HK-2 (cell line): ENCODE measurements around the gene ST6GAL1.
"Not testable (repeated sequence)": the region's sequence is repeated elsewhere in the genome, so short reads cannot be mapped to it uniquely, and the experiment has no call there.

Source experiments
- DNase-seq: peaks from one replicate; pipeline ENCODE4 v3.0.0-alpha.2; 2018; ENCODE audit not compliant: unreplicated experiment

ST6GAL1 gene

GRCh38 chr3:186930143-186930640 is at the start of gene ST6GAL1:
Gene ST6GAL1, plus strand, starts transcription at chr3:186930526. Its CDS starts 112,178 bp downstream, at chr3:187042704.
- peak; percentile 64 for DNase-seq

- no peak for DNase-seq
Observed at GRCh38 chr3:186882150-186882524, 48.2 kb upstream of the ST6GAL1 start.

GRCh38 chr3:186882881-186883685 is 47.2 kb upstream of the ST6GAL1 start:
- peak; percentile 43 for DNase-seq

- DNase-seq, result no peak
Observed at GRCh38 chr3:186883686-186884058, 46.7 kb upstream of the ST6GAL1 start.

GRCh38 chr3:186884868-186885267 is 45.5 kb upstream of the ST6GAL1 start:
- DNase-seq, result not testable (repeated sequence)

GRCh38 chr3:186886202-186886981 is 43.9 kb upstream of the ST6GAL1 start:
- DNase-seq, result no peak

- not testable (repeated sequence) for DNase-seq
Observed at GRCh38 chr3:186887507-186887938, 42.8 kb upstream of the ST6GAL1 start.

- no peak for DNase-seq
Observed at GRCh38 chr3:186888569-186888968, 41.8 kb upstream of the ST6GAL1 start.

- not testable (repeated sequence) for DNase-seq
Observed at GRCh38 chr3:186889698-186890097, 40.6 kb upstream of the ST6GAL1 start.

- no peak for DNase-seq
Observed at GRCh38 chr3:186890911-186891310, 39.4 kb upstream of the ST6GAL1 start.

GRCh38 chr3:186893071-186893470 is 37.3 kb upstream of the ST6GAL1 start:
- not testable (repeated sequence) for DNase-seq

GRCh38 chr3:186895406-186895805 is 34.9 kb upstream of the ST6GAL1 start:
- no peak for DNase-seq

GRCh38 chr3:186896006-186896405 is 34.3 kb upstream of the ST6GAL1 start:
- DNase-seq, result no peak

GRCh38 chr3:186896875-186897274 is 33.5 kb upstream of the ST6GAL1 start:
- DNase-seq, result no peak

GRCh38 chr3:186901135-186901734 is 29.1 kb upstream of the ST6GAL1 start:
- no peak for DNase-seq

- DNase-seq, result no peak
Observed at GRCh38 chr3:186902154-186902553, 28.2 kb upstream of the ST6GAL1 start.

GRCh38 chr3:186902713-186903112 is 27.6 kb upstream of the ST6GAL1 start:
- DNase-seq, result no peak

GRCh38 chr3:186903676-186904075 is 26.6 kb upstream of the ST6GAL1 start:
- not testable (repeated sequence) for DNase-seq

GRCh38 chr3:186907075-186907474 is 23.3 kb upstream of the ST6GAL1 start:
- DNase-seq, result not testable (repeated sequence)

GRCh38 chr3:186909078-186909853 is 21.1 kb upstream of the ST6GAL1 start:
- DNase-seq, result no peak
